GM19397 (cell line): ENCODE measurements around the gene DCBLD1.

Experiments
- ATAC-seq: cut with Tn5 transposase; IDR thresholded peaks from one replicate; pipeline ENCODE4 v1.9.1; 2021; ENCODE audit warnings: mild to moderate bottlenecking, moderate library complexity; ENCODE audit not compliant: unreplicated experiment

Gene DCBLD1

DNA sequence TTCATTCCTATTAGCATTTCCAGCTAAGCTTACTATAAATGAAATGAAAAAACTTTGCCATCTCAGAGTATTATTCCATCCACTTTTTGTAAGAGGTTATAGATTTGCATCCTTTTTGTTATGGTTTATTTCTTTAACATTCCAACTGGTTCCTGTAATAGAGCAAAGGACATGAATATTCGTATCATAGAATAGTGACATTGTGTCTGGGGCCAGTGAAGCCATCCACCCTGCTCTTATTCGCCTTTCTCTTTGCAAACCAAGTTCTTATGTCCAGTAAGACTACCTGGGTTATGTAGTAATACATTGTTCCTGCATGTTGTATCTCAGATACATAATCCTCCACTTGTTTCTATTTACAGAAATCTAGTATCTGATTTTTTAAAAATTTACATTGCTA is 43.1 kb downstream of the DCBLD1 start:
- ATAC-seq: no peak

- no peak for ATAC-seq
These were observed 48.2 kb downstream of the DCBLD1 start for GRCh38 chr6:117530467-117531242.

GRCh38 chr6:117531346-117531745 is 48.9 kb downstream of the DCBLD1 start:
- ATAC-seq: no peak

- ATAC-seq: no peak
These were observed 49.6 kb downstream of the DCBLD1 start for GRCh38 chr6:117531809-117532725.

GRCh38 chr6:117533775-117534174 is 51.3 kb downstream of the DCBLD1 start:
- ATAC-seq: no peak

GRCh38 chr6:117534974-117535373 is 52.5 kb downstream of the DCBLD1 start:
- ATAC-seq: no peak

DNA sequence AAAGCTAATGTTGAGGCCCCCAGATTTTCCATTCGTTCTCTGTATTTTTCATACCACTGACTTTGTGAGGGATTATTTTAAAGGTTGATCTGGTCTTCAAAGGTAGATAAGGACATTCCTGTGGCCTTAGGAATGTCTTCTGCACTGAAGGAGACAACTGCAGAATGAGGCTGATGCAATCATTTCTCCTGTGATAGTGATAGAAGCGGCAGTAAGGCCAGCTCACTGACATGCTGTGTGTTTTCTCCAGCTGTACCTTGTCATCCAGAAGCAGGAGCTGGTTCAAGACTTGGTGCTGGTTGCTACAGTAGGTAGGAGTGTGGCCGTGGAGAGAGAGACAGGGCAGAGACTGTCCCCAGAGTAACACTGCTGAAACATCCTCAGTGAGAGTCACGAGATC is 53.8 kb downstream of the DCBLD1 start:
- no peak for ATAC-seq

- no peak for ATAC-seq
These were observed 56.1 kb downstream of the DCBLD1 start for GRCh38 chr6:117538615-117539014.

DNA sequence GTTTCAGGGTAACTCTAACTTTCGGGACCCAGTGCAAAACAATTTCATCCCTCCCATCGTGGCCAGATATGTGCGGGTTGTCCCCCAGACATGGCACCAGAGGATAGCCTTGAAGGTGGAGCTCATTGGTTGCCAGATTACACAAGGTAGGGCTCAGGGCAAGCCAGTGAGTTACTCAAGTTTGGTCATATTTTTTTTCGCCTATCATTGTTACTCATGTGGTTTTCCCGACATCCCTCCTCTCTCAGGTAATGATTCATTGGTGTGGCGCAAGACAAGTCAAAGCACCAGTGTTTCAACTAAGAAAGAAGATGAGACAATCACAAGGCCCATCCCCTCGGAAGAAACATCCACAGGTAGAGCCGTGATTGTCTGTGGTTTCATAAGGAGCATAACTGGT is 58.2 kb downstream of the DCBLD1 start:
- ATAC-seq: no peak

DNA sequence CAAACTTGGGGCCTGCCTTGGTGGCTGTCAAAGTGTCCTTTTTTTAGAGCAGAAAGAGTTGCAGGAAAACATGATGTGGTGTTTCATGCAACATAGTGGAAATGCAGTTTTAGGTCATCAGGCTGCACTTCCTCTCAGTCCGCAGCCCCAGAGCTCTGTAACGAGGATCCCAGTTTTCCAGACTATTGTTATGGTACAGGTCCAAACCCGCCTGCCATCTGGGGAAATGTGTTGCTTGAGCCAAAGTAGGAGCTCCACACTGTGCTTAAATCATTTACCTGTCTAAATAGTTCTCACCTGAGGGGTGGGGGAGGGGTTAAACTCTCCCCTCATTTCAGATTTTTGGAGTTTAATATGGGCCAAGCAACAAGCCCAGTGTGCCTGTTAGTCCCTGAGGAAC is 60.0 kb downstream of the DCBLD1 start:
- no peak for ATAC-seq

DNA sequence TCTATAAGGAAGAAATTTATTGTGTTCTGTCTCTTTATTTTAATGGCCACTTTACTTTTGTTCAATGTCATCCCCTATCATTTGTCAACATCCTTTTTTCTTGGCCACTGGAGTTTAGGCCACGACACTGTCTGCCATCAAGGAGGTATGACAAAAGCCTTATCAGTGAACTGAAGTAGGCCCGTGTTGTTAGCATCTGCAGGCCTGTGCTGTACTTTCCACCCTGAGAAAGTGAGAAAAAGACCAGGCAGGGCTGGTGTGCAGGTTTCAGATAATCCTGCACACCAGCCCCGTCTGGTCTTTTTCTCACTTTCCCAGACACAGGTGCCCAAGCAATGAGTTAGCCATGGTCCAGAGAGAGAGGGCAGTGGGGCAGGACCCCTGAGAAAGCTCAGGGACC is 62.2 kb downstream of the DCBLD1 start:
- no peak for ATAC-seq

GRCh38 chr6:117545161-117545595 is 62.7 kb downstream of the DCBLD1 start:
- no peak for ATAC-seq

DNA sequence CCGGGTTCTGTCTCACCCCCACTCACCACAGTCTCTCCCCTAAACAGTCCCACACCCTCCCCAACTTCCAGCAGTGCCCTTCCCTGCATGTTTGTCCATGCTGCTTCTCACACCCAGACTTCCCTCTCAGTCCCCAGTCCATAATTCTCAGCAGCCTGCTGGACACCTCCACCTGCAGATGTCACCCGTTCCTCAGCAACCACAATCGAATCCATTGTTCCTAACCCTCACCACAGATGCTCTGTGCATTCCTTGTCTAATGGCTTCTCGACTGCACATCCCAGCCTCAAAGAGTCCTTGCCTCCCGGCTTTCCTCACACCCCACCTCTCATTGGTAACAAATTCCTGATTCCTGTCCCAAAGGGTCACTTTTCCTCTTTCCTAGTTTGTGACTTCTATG is 64.2 kb downstream of the DCBLD1 start:
- ATAC-seq: no peak

GRCh38 chr6:117547688-117548621 is 65.5 kb downstream of the DCBLD1 start:
- peak; percentile 58 for ATAC-seq

DNA sequence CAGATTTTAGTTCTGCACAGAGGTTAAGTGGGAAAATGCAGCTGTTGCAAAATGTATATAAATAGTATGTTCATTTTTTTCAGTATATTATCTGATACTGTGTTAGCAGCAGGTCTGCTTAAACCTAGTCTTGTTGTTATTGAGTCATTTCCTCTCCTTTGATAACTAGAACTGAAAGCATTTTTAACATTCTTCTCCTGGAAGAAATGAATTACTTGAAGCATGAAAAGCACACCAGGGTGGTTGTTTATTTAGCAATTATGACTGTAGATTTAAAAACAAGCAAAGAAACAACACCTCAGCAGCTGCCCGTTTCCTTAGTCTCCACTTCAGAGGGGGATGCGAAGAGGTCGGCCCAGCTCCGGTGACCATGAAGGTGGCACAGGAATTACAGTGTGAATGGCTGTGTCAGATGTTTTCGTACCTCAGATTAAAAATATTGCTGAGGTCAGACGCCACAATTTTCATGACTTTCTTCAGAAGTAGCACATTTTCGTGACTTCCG is 66.4 kb downstream of the DCBLD1 start:
- ATAC-seq: no peak

DNA sequence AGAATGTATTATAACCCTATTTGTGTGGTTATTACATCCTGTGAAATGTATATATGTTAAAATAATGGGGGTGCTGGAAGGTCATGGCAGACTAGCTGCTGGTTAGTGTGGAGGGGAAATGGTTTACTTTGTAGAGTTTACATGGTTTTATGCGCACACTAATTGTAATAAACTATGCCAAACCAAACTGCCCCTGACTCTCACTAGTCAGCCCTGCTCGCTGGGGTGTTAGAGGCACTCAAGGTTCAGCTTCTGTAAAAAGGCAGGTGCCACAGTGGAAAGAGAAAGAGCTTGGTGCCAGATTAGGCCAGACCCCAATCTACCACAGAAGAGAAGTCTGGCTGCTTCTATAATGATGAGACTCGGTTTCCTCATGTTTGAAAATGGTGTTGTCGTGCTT is 67.1 kb downstream of the DCBLD1 start:
- no peak for ATAC-seq

- no peak for ATAC-seq
These were observed 67.7 kb downstream of the DCBLD1 start for GRCh38 chr6:117550078-117550600.

DNA sequence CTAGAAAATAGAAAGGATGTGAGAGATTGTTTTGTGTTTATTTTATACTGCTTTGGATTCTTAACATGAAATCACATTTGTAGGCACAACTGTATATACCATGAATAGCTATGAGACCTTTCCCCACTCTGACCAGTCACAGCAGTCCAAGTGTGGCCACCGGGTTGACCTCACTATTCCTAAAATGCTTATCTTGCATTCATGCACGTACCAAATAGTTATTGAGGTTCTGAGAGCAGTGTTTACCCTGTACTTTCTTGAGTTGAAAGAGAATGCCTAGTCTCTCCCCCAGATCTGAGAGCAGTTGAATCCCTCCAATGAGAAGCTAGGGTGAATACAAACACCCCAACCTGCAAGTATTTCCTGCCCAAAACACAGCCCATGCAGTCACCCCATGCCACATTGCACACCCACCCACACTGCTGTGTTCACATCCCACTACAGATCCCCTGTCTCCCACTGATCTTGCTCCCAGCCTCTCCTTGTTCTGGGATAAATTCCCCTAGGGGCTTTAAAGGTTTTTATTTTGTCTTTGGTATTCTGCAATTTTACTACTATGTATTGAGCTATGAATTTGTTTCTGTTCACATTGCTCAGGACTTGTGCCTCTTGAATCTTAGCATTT is 68.3 kb downstream of the DCBLD1 start:
- ATAC-seq: no peak

- ATAC-seq: no peak
These were observed 70.1 kb downstream of the DCBLD1 start for GRCh38 chr6:117552618-117553017.

DNA sequence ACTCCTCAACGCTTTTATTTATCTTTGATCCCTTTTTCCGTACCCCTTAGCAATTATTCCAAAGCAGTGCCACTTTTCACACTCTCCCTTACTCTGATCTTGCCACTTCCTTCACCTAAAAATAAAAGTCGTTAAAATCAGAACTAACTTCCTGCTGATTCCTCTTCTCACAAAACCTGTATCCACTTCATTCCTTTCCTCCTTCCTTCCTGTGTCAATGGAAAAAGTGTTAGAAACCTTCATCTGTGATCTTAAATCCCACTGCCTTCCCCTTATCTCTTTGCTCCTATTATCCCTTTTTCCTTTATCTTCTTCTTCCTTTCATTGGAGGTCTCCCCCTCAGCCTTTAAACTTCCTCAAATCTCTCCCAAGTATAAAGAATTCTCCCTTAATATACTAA is 70.7 kb downstream of the DCBLD1 start:
- ATAC-seq: no peak
